HG03439 (cell line): ENCODE results near the gene NUDT19.
"Not testable (repeated sequence)": the region's sequence is repeated elsewhere in the genome, so short reads cannot be mapped to it uniquely, and the experiment has no call there.

Experiments used
- ATAC-seq: cut with Tn5 transposase; IDR thresholded peaks from one replicate; pipeline ENCODE4 v1.9.1; 2021; ENCODE audit warnings: mild to moderate bottlenecking, moderate library complexity; ENCODE audit not compliant: unreplicated experiment

The NUDT19 gene

GRCh38 chr19:32674931-32675719, 16.5 kb upstream of the NUDT19 start, which contains the start of gene ANKRD27:
ANKRD27 (minus strand) TSS chr19:32675180; CDS start chr19:32659015, 16,165 bp downstream.
- peak; percentile 97 for ATAC-seq

- no peak for ATAC-seq
Measured at GRCh38 chr19:32675720-32676185, 15.9 kb upstream of the NUDT19 start, which contains the start of gene RGS9BP. RGS9BP (plus strand) TSS chr19:32675848; CDS start chr19:32676264, 416 bp downstream.

GRCh38 chr19:32676186-32676894, 15.3 kb upstream of the NUDT19 start:
- no peak for ATAC-seq

- ATAC-seq, result no peak
Measured at GRCh38 chr19:32676895-32677359, 14.7 kb upstream of the NUDT19 start.

- ATAC-seq, result no peak
Measured at GRCh38 chr19:32677657-32678056, 14.0 kb upstream of the NUDT19 start.

- ATAC-seq, result no peak
Measured at GRCh38 chr19:32680986-32681385, 10.6 kb upstream of the NUDT19 start.

- no peak for ATAC-seq
Measured at GRCh38 chr19:32682317-32682716, 9.3 kb upstream of the NUDT19 start.

- ATAC-seq, result no peak
Measured at GRCh38 chr19:32686847-32687475, 4.7 kb upstream of the NUDT19 start.

- ATAC-seq, result no peak
Measured at GRCh38 chr19:32687681-32688080, 3.9 kb upstream of the NUDT19 start.

- ATAC-seq, result no peak
Measured at GRCh38 chr19:32688311-32688710, 3.3 kb upstream of the NUDT19 start.

- ATAC-seq, result peak; percentile 65
Measured at GRCh38 chr19:32691952-32692726, 518 bp downstream of the NUDT19 start.

- ATAC-seq, result no peak
Measured at GRCh38 chr19:32692727-32693061, 1.1 kb downstream of the NUDT19 start.

GRCh38 chr19:32693151-32694108, 1.8 kb downstream of the NUDT19 start:
- ATAC-seq, result not testable (repeated sequence)

GRCh38 chr19:32694316-32694715, 2.7 kb downstream of the NUDT19 start:
- ATAC-seq, result not testable (repeated sequence)

- ATAC-seq, result not testable (repeated sequence)
Measured at GRCh38 chr19:32694851-32695250, 3.2 kb downstream of the NUDT19 start.

- ATAC-seq, result not testable (repeated sequence)
Measured at GRCh38 chr19:32695506-32695905, 3.9 kb downstream of the NUDT19 start.

- not testable (repeated sequence) for ATAC-seq
Measured at GRCh38 chr19:32696771-32697170, 5.2 kb downstream of the NUDT19 start.

- not testable (repeated sequence) for ATAC-seq
Measured at GRCh38 chr19:32700129-32700528, 8.5 kb downstream of the NUDT19 start.

- ATAC-seq, result no peak
Measured at GRCh38 chr19:32702010-32702409, 10.4 kb downstream of the NUDT19 start.
